IMR-90 (cell line): Measurements from ENCODE around the gene CAPN9. TPM values are rescaled to one million over a fixed set of nuclear protein-coding genes. Genes with fewer than 3 reads are reported as not detected.

Experiments used
- ATAC-seq: fragments of 200-7000 bp; cut with Tn5 transposase; 2 replicates; pipeline ENCODE4 v1.9.1; 2020; ENCODE audit warnings: low read depth, mild to moderate bottlenecking, moderate library complexity
- BruUV-seq: library from RNA; stranded (reverse); fragments of 400-500 nt; replicated peaks from 2 replicates; lab custom pipeline; 2021; lab: Mats Ljungman, UMichigan
- CTCF ChIA-PET: fragments of 300-600 bp; formaldehyde crosslinking; extraction: SDS; loops from one replicate; lab custom pipeline; 2021; ENCODE audit warnings: antibody characterized with exemption; lab: Yijun Ruan, JAX
- POLR2A ChIA-PET: fragments of 300-600 bp; sonication (Branson Sonifier 250); formaldehyde crosslinking; loops from one replicate; lab custom pipeline; 2022; ENCODE audit warnings: antibody characterized with exemption; ENCODE audit not compliant: unreplicated experiment; lab: Charles Lee
- DNase-seq: peaks from one replicate; pipeline ENCODE4 v3.0.0; 2013
- H2AFZ ChIP-seq: replicated peaks from 2 replicates; pipeline ENCODE3; 2013; ENCODE audit warnings: low read length, mild to moderate bottlenecking; ENCODE audit not compliant: poor library complexity
- H2AK5ac ChIP-seq: 2 replicates; pipeline ENCODE4 v1.6.1; 2013; ENCODE audit warnings: low read depth, low read length, inconsistent platforms
- H2AK9ac ChIP-seq: replicated peaks from 2 replicates; pipeline ENCODE3; 2013; ENCODE audit warnings: mild to moderate bottlenecking, low read depth, low read length, moderate library complexity; ENCODE audit not compliant: poor library complexity
- H2BK120ac ChIP-seq: 2 replicates; pipeline ENCODE4 v1.6.1; 2013; ENCODE audit warnings: low read depth, low read length, inconsistent platforms
- H2BK15ac ChIP-seq: 3 replicates; pipeline ENCODE4 v1.6.1; 2013; ENCODE audit warnings: low read depth, low read length, inconsistent platforms
- H2BK20ac ChIP-seq: 2 replicates; pipeline ENCODE4 v1.6.1; 2013; ENCODE audit warnings: low read depth, mild to moderate bottlenecking, inconsistent platforms, low read length, moderate library complexity
- H2BK5ac ChIP-seq: 2 replicates; pipeline ENCODE4 v1.6.1; 2013; ENCODE audit warnings: mild to moderate bottlenecking, low read depth, low read length, inconsistent platforms; ENCODE audit not compliant: poor library complexity, severe bottlenecking
- H3K14ac ChIP-seq: replicated peaks from 2 replicates; pipeline ENCODE4 v1.6.1; 2013; ENCODE audit warnings: low read depth, low read length, inconsistent platforms
- H3K18ac ChIP-seq: 2 replicates; pipeline ENCODE4 v1.6.1; 2013; ENCODE audit warnings: low read depth, low read length, control low read depth
- H3K23ac ChIP-seq: 2 replicates; pipeline ENCODE4 v1.6.1; 2013; ENCODE audit warnings: low read depth, low read length, inconsistent platforms
- H3K27ac ChIP-seq: 2 replicates; pipeline ENCODE4 v1.5.1; 2013; ENCODE audit warnings: mild to moderate bottlenecking, control low read depth, low read length; ENCODE audit not compliant: insufficient read depth
- H3K27me3 ChIP-seq: 2 replicates; pipeline ENCODE4 v1.6.1; 2013; ENCODE audit warnings: low read length; ENCODE audit not compliant: control insufficient read depth, insufficient read depth
- H3K36me3 ChIP-seq: 2 replicates; pipeline ENCODE4 v1.6.1; 2013; ENCODE audit warnings: low read length, mixed read lengths; ENCODE audit not compliant: control insufficient read depth, insufficient read depth
- H3K4ac ChIP-seq: 2 replicates; pipeline ENCODE4 v1.6.1; 2013; ENCODE audit warnings: low read depth, low read length, inconsistent platforms
- H3K4me1 ChIP-seq: 2 replicates; pipeline ENCODE4 v1.6.1; 2013; ENCODE audit warnings: low read length, mixed read lengths; ENCODE audit not compliant: control insufficient read depth, insufficient read depth
- H3K4me2 ChIP-seq: 2 replicates; pipeline ENCODE4 v1.6.1; 2013; ENCODE audit warnings: low read depth, mild to moderate bottlenecking, control low read depth, low read length, moderate library complexity
- H3K4me3 ChIP-seq: 2 replicates; pipeline ENCODE4 v1.5.1; 2013; ENCODE audit warnings: low read depth, mild to moderate bottlenecking, control low read depth, low read length, moderate library complexity; ENCODE audit not compliant: insufficient read depth
- H3K56ac ChIP-seq: 2 replicates; pipeline ENCODE4 v1.6.1; 2013; ENCODE audit warnings: low read length, inconsistent platforms; ENCODE audit not compliant: insufficient read depth; ENCODE audit errors: extremely low read depth
- H3K79me1 ChIP-seq, 2 experiments: 2 replicates each; pipeline ENCODE4 v1.6.1; 2013; ENCODE audit warnings: low read length in 2 of 2, inconsistent platforms in 1 of 2, low read depth in 1 of 2
- H3K9ac ChIP-seq: 2 replicates; pipeline ENCODE4 v1.6.1; 2013; ENCODE audit warnings: low read depth, low read length, control low read depth
- H3K9me1 ChIP-seq: 2 replicates; pipeline ENCODE4 v1.6.1; 2013; ENCODE audit warnings: low read length, inconsistent platforms; ENCODE audit not compliant: insufficient read depth
- H3K9me3 ChIP-seq: 2 replicates; pipeline ENCODE4 v1.6.1; 2013; ENCODE audit warnings: low read length; ENCODE audit not compliant: control insufficient read depth, insufficient read depth
- H4K20me1 ChIP-seq: 2 replicates; pipeline ENCODE4 v1.6.1; 2013; ENCODE audit warnings: low read length, inconsistent platforms; ENCODE audit not compliant: insufficient read depth
- H4K5ac ChIP-seq: 2 replicates; pipeline ENCODE4 v1.6.1; 2013; ENCODE audit warnings: mild to moderate bottlenecking, low read depth, low read length, control low read depth
- H4K8ac ChIP-seq, 2 experiments: 2 replicates each; pipeline ENCODE4 v1.6.1; 2013; ENCODE audit warnings: low read depth in 2 of 2, low read length in 2 of 2, control low read depth in 1 of 2, inconsistent platforms in 1 of 2
- H4K91ac ChIP-seq: 2 replicates; pipeline ENCODE4 v1.6.1; 2013; ENCODE audit warnings: low read depth, low read length, inconsistent platforms; ENCODE audit not compliant: insufficient read depth
- BHLHE40 ChIP-seq: fragments of 150-350 bp; IDR thresholded peaks from 2 replicates; pipeline ENCODE4 v1.6.1; 2016; ENCODE audit warnings: mild to moderate bottlenecking, low read depth, low read length
- CEBPB ChIP-seq: IDR thresholded peaks from 2 replicates; pipeline ENCODE4 v1.6.1; 2012; ENCODE audit warnings: low read depth, low read length, improper control_type of control experiment
- CHD1 ChIP-seq: IDR thresholded peaks from 2 replicates; pipeline ENCODE4 v1.6.1; 2012; ENCODE audit warnings: low read depth, low read length, improper control_type of control experiment
- FOS ChIP-seq: fragments of 150-350 bp; IDR thresholded peaks from 2 replicates; pipeline ENCODE4 v1.6.1; 2016; ENCODE audit warnings: low read depth, low read length
- MAFK ChIP-seq: IDR thresholded peaks from 2 replicates; pipeline ENCODE4 v1.6.1; 2012; ENCODE audit warnings: low read depth, low read length, improper control_type of control experiment
- MAZ ChIP-seq: IDR thresholded peaks from 2 replicates; pipeline ENCODE4 v1.6.1; 2012; ENCODE audit warnings: low read depth, mild to moderate bottlenecking, low read length, improper control_type of control experiment, moderate library complexity, borderline replicate concordance
- MXI1 ChIP-seq: IDR thresholded peaks from 2 replicates; pipeline ENCODE4 v1.6.1; 2012; ENCODE audit warnings: low read depth, mild to moderate bottlenecking, low read length, moderate library complexity, borderline replicate concordance
- RAD21 ChIP-seq: IDR thresholded peaks from 2 replicates; pipeline ENCODE4 v1.6.1; 2012; ENCODE audit warnings: low read length, improper control_type of control experiment
- RCOR1 ChIP-seq: IDR thresholded peaks from 2 replicates; pipeline ENCODE4 v1.6.1; 2012; ENCODE audit warnings: mild to moderate bottlenecking, low read length, improper control_type of control experiment; ENCODE audit not compliant: insufficient replicate concordance
- WGBS, 2 experiments: methylation state at CpG; one replicate each; pipeline versions ENCODE4 v1.1.5 to v1.1.7; 2013; ENCODE audit warnings: missing lambda C conversion rate in 2 of 2; ENCODE audit not compliant: insufficient read length in 1 of 2; ENCODE audit errors: extremely low coverage in 2 of 2; 5-methylcytosine and 5-hydroxymethylcytosine counted together
- dilution Hi-C: fragments of 300-500 bp; cut with HindIII; formaldehyde crosslinking; loops from one replicate; pipeline ENCODE4 v1.14.3; 2018; ENCODE audit warnings: low sequenced_read_pairs; ENCODE audit not compliant: unreplicated experiment
- in situ Hi-C: fragments of 300-500 bp; cut with MboI; formaldehyde crosslinking; loops from 3 replicates; pipeline ENCODE4 v1.14.3; 2019; ENCODE audit warnings: low sequenced_read_pairs, inconsistent platforms, mixed read lengths
- intact Hi-C: fragments of 100-400 bp; cut with micrococcal nuclease; formaldehyde crosslinking; loops from 2 replicates; pipeline ENCODE4 v1.10.0; 2022
- polyA plus RNA-seq, 3 experiments: library from polyadenylated mRNA; depleted of rRNA; stranded (reverse); fragments of >200 nt; gene quantifications; 2 replicates each; pipeline ENCODE4 v1.2.3, GENCODE V29; 2012; ENCODE audit warnings: low replicate concordance in 1 of 3
- total RNA-seq: library from RNA; depleted of rRNA; stranded (reverse); fragments of >200 nt; gene quantifications from 2 replicates; pipeline ENCODE4 v1.2.3, GENCODE V29; 2012
- TF ChIP-seq, protein P1 (sequence below): fragments of 150-350 bp; IDR thresholded peaks from 2 replicates; pipeline ENCODE4 v1.6.1; 2016; ENCODE audit warnings: low read depth, mild to moderate bottlenecking, low read length, moderate library complexity, borderline replicate concordance
- TF ChIP-seq, protein P2 (sequence below): conservative IDR thresholded peaks from 2 replicates; pipeline ENCODE4 v1.5.1; 2012; ENCODE audit warnings: mild to moderate bottlenecking, low read depth, low read length, improper control_type of control experiment

The CAPN9 gene
- total and polyA plus RNA-seq, 2 of the 4 experiments (the other 2 are of a cell fraction), result not detected

DNA sequence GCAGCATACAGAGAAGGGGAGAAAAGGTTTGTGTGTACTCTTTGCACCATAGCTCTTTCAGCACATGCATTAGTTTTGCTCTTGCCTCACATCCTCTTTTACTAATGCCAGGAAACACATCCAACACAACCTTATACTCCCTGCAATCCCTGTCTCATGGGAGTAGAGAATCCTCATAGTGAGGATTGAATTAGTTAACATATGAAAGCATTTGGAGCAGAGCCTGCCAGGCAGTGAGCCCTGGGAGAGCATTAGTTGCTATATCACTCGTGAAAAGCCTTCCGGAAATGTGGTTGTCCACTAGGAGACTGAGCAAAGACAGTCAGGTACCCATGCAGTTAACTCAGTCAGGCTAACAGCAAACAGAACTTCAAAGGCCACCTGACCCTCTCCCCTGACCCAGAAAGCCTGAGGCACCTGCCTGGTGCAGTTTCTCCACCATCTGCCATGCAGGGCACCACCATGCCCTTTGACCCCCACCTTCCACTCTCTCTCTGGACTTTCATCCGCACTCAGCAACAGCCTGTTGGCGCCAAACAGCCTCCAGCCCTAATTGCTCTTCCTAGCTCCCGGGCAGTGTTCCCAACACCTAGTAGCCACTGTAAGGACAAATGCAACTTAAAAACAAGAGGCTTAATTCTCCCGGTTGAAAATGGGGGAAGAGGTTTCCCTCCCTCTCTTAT lies 18.3 kb upstream of the CAPN9 start:
- in situ Hi-C loops, result no loop called here
- no peak overlapping the region for H3K4ac ChIP-seq
- no peaks in the 10 kb centered on the region for H3K4me1 ChIP-seq
- no peak overlapping the region for H4K5ac ChIP-seq
- H2BK20ac ChIP-seq, result no peak overlapping the region
- no peak overlapping the region for H4K91ac ChIP-seq
- H3K4me2 ChIP-seq, result no peak overlapping the region
- H3K9me1 ChIP-seq, result no peaks in the 10 kb centered on the region
- TF ChIP-seq MAFK, result no peak
- TF ChIP-seq, protein P1, sequence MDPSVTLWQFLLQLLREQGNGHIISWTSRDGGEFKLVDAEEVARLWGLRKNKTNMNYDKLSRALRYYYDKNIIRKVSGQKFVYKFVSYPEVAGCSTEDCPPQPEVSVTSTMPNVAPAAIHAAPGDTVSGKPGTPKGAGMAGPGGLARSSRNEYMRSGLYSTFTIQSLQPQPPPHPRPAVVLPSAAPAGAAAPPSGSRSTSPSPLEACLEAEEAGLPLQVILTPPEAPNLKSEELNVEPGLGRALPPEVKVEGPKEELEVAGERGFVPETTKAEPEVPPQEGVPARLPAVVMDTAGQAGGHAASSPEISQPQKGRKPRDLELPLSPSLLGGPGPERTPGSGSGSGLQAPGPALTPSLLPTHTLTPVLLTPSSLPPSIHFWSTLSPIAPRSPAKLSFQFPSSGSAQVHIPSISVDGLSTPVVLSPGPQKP, result no peak
- no peak for TF ChIP-seq BHLHE40
- no peak for TF ChIP-seq RCOR1
- no peak for TF ChIP-seq CEBPB
- no peak for TF ChIP-seq MAZ
- TF ChIP-seq, protein P2, sequence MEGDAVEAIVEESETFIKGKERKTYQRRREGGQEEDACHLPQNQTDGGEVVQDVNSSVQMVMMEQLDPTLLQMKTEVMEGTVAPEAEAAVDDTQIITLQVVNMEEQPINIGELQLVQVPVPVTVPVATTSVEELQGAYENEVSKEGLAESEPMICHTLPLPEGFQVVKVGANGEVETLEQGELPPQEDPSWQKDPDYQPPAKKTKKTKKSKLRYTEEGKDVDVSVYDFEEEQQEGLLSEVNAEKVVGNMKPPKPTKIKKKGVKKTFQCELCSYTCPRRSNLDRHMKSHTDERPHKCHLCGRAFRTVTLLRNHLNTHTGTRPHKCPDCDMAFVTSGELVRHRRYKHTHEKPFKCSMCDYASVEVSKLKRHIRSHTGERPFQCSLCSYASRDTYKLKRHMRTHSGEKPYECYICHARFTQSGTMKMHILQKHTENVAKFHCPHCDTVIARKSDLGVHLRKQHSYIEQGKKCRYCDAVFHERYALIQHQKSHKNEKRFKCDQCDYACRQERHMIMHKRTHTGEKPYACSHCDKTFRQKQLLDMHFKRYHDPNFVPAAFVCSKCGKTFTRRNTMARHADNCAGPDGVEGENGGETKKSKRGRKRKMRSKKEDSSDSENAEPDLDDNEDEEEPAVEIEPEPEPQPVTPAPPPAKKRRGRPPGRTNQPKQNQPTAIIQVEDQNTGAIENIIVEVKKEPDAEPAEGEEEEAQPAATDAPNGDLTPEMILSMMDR, result no peak
- no peak for TF ChIP-seq FOS
- TF ChIP-seq RAD21, result no peak
- no peak for TF ChIP-seq CHD1
- no peak for TF ChIP-seq MXI1
- H4K20me1 ChIP-seq, result no peaks in the 10 kb centered on the region
- H3K27ac ChIP-seq, result no peak overlapping the region
- H2BK15ac ChIP-seq, result no peak overlapping the region
- no peak overlapping the region for H3K4me3 ChIP-seq
- no peak overlapping the region for H3K56ac ChIP-seq
- H2AK5ac ChIP-seq, result no peak overlapping the region
- H2AK9ac ChIP-seq, result no peak overlapping the region
- H4K8ac ChIP-seq, result no peak overlapping the region
- CTCF ChIA-PET, result no interaction called here
- ATAC-seq (no peak), DNase-seq (no peak)
- H3K18ac ChIP-seq, result no peak overlapping the region
- dilution Hi-C loops, result no loop called here
- WGBS, 2 experiments, result 46% methylated on average over 4 of the region's 6 CpGs; no CpG with 5 or more reads in 1 of the 2 experiments
- H3K79me1 ChIP-seq, result no peaks in the 10 kb centered on the region
- H2BK5ac ChIP-seq, result no peak overlapping the region
- no peaks in the 10 kb centered on the region for H3K36me3 ChIP-seq
- peaks cover 4% of the 10 kb centered on the region for H3K27me3 ChIP-seq
- H2BK120ac ChIP-seq, result no peak overlapping the region
- POLR2A ChIA-PET, result no interaction called here
- H3K23ac ChIP-seq, result no peak overlapping the region
- BruUV-seq, result no TSS peak
- H3K14ac ChIP-seq, result no peak overlapping the region
- H2AFZ ChIP-seq, result no peak overlapping the region
- no peaks in the 10 kb centered on the region for H3K9me3 ChIP-seq
- intact Hi-C loops, result no loop called here
- no peak overlapping the region for H3K9ac ChIP-seq
